GM12892 (cell line): ENCODE results near the gene MICAL2.

ENCODE experiments used
- POLR2A ChIP-seq: IDR thresholded peaks from 2 replicates; pipeline ENCODE4 v1.6.1; 2011; ENCODE audit warnings: low read depth, low read length, control low read depth
- POLR2AphosphoS5 ChIP-seq: IDR thresholded peaks from 2 replicates; pipeline ENCODE4 v1.6.1; 2011; ENCODE audit warnings: low read depth, low read length, control low read depth
- TAF1 ChIP-seq: IDR thresholded peaks from 2 replicates; pipeline ENCODE4 v1.6.1; 2011; ENCODE audit warnings: low read depth, mild to moderate bottlenecking, control low read depth, low read length, borderline replicate concordance

DNA sequence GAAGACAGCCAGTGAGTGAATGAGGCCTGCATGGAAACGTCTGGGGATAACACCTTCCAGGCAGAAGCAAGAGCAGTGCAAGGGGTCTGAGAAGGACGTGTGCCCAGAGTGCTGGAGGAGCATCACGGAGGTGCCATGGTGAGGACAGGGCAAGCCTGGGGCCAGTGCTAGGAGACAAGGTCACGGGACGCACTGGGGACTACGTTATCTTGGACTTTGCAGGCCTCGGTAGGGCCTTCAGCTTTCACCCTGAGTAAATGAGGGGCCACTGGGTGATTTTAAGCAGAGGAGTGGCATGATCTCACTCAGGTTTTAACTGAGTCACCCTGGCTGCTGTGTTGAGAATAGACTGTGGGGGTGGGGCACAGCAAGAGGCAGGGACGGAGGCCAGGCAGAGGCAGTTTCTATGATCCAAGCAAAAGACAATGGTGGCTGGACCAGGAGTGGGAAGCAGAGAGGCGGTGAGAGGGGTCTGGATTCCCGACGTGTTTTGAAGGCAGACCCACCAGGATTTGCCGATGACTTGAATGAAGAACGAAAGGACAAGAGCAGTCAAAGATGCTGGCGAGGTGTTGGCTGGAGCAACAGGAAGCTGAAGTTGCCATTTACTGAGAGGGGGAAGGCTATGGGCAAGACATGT, 164.3 kb downstream of the MICAL2 start:
- TF ChIP-seq POLR2AphosphoS5 = no peak
- no peak for TF ChIP-seq TAF1
- no peak for TF ChIP-seq POLR2A
